HG02885 (cell line): ENCODE results near the gene CAGE1.
A peak's percentile ranks its signal among the peaks of the same experiment; 100 is the strongest.

ENCODE experiments used
- ATAC-seq: cut with Tn5 transposase; IDR thresholded peaks from one replicate; pipeline ENCODE4 v1.9.1; 2021; ENCODE audit warnings: mild to moderate bottlenecking; ENCODE audit not compliant: unreplicated experiment, poor library complexity

Gene CAGE1

DNA sequence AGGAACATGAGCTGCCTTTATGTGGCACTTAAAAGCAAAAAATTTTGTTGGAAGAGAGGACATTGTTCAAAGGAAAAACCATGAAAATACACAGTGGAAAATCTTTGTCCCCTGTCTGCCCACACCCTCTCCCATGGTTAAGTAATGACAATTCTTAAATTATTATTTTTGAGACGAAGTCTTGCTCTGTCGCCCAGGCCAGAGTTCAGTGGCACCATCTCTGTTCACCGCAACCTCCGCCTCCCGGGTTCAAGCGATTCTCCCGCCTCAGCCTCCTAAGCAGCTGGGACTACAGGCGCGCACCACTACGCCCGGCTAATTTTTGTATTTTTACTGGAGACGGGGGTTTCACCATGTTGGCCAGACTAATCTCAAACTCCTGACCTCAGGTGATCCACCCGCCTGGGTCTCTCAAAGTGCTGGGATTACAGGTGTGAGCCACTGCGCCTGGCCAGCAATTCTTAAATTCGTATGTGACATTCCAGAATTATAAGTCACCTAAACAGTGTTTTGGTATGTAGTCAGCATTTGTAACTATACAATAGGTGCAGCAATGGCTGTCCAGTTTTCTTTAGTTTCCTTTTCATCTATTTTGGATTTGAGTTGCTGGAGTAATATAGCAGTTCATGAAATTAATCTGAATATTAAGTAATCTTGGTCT lies 75.9 kb downstream of the CAGE1 start:
- ATAC-seq: no peak

- peak; percentile 97 for ATAC-seq
These were observed 76.7 kb downstream of the CAGE1 start, which contains the start of gene SSR1 for GRCh38 chr6:7312616-7313504. TSS of gene SSR1 (minus strand) at chr6:7313199. CDS start at chr6:7313120, 79 bp downstream.

GRCh38 chr6:7311917-7312615 lies 77.5 kb downstream of the CAGE1 start:
- ATAC-seq: no peak

DNA sequence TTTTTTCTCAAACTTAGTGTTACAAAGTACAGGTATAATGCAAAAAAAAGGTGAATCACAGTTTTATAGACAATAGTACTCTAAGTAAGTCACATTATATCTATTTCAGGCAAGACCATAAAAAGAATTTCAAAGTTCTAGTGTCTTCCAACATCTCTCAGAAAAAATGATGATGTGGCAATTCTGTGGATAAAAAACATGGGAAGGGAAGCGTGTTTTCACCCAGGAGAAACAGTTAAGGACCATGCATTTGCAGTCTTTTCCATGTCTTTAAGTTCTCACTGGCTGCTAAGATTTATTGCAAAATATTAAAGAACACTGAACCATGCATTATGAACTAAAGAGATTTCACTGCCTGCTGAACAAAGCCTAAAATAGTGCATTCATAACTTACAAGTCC lies 78.4 kb downstream of the CAGE1 start:
- no peak for ATAC-seq

GRCh38 chr6:7309050-7309449 lies 80.5 kb downstream of the CAGE1 start:
- no peak for ATAC-seq

DNA sequence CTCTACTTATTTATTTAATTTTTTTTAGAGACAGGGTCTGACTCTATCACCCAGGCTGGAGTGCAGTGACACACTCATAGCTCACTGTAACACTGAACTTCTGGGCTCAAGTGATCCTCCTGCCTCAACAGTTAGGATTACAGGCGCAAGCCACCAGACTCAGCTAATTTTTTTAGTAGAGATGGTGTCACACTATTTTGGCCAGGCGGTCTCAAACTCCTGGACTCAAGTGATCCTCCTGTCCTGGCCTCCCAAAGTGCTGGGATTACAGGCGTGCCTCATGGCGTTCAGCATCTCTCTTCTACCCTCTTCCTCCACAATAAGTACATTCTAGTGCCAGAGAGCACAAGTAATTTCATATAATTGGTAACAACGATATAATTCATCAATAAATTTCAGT lies 82.0 kb downstream of the CAGE1 start:
- ATAC-seq: no peak

- ATAC-seq: no peak
These were observed 84.7 kb downstream of the CAGE1 start for GRCh38 chr6:7304821-7305220.

GRCh38 chr6:7301702-7302101 lies 87.8 kb downstream of the CAGE1 start:
- ATAC-seq: no peak

GRCh38 chr6:7300926-7301325 lies 88.6 kb downstream of the CAGE1 start:
- ATAC-seq: no peak

GRCh38 chr6:7298113-7298512 lies 91.4 kb downstream of the CAGE1 start:
- no peak for ATAC-seq

DNA sequence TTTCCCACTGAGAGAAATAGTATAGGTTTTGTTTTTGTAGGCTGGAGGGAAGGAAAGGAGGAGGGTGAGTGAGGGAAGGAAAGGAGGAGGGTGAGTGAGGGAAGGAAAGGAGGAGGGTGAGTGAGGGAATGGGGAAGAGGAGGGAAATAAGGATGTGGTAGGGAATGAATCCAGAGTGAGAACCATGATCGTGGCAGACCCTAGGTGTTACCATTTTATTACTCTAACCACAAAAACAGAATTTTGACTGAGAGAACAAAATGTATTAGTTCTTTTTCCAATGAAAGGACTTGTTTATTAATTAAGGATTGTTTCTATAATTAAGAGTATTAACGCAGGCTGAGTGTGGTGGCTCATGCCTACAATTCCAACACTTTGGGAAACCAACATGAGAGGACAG lies 92.9 kb downstream of the CAGE1 start:
- ATAC-seq: no peak

DNA sequence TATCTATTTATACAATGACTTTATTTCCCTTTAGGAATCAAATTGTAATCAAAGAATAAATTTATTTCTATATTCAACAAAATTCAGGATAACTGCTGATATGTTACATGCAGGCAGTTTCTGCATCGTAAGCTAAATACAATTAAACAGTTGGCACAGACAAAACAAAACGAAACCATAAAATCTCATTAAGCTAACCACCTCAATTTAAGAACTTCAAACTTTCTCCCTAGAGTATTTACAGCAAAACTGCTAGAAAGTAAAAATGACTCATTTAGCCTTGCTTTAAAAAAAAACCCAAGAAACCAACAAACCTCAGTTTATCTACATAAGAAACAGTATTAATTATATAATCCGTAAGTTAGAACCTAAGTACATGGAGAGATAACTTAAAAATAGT lies 93.6 kb downstream of the CAGE1 start:
- no peak for ATAC-seq

DNA sequence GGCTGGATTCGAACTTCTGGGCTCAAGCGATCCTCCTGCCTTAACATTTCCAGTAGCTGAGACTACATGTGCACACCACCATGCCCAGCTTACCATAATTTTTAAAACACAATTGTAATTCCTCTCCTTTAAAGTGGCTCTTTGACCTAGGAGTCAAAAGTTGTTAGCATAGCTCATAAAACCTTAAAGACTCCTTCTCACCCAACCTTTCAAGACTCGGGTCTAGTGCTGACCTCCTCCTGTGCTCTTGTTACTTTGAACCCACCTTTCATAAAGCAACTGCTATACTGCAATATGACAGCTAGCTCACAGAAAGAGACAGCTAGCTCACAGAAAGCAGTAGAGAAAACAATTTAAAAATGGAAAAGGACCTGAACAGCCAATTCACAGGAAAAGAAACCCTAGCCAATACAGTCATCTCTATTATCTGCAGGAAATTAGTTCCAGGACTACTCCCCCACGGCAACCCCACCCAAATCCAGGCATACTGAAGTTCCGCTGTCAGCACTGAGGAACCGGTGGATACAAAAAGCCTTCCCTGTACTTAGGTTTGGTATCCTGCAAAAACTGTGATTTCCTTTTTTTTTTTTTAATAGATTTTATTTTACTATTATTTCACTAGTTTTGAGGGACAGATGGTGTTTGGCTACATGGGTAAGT lies 96.8 kb downstream of the CAGE1 start:
- no peak for ATAC-seq

DNA sequence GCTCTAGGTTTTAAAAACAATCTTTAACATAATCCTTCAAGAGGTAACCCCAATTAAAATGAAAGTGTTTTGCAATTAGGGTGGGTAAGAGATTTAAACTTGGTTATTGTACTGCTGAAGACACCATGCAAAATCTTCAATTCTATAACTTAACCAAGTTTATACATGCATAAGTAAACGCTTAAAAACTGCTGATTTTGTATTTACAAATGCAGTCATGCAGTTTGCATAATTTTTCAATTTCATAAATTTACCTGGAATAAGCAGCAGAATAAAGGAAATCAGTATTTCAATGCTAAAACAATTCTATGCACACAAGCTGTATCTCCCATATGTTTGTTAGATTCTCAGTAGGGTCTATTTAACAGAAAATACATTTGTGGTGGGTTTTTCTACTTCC lies 99.5 kb downstream of the CAGE1 start:
- no peak for ATAC-seq

- ATAC-seq: no peak
These were observed 104.1 kb downstream of the CAGE1 start for GRCh38 chr6:7285416-7285815.

- no peak for ATAC-seq
These were observed 105.9 kb downstream of the CAGE1 start for GRCh38 chr6:7283676-7284075.

DNA sequence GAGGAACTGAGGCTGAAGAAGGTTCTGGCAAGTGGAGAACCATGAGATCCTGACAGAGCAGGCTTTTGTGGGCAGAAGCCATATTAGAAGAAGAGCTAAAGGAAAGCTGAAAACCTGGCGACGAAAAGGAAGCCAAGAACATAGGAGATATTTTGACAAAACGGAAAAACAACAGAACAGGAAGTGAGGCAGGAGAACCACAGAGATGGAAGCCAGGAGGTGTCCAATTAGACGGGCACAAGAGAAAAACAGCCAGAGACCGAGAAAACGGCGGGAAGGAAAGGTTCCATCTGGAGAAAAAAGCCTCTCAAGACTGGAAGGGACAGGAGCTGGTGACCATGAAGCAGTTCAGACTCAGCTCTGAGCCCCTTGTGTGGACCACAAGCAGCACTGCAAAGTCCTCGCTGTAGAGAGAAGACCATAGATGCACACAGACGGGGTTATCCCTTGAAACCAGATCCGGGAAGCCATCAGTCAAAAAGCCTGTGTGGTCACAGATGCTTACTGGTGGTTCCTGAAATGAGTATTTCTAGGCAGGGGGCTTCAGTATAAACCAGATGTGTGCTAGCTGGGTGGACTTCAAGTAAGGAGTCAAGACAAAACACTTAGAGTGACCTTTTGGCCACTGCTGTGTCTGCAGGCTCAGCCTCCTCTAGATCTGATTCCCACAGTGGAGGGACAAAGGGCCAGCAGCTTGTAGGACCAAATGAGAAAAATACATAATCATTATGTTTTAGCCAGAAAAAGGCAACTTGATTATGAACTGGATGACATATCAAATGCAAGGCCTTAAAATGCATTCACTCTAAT lies 107.2 kb downstream of the CAGE1 start:
- ATAC-seq: no peak
